GM12878 (cell line): ENCODE data around the gene MSX1. TPM values are rescaled to one million over a fixed set of nuclear protein-coding genes. Genes with fewer than 3 reads are reported as not detected.

Experiments used
- ATAC-seq: fragments of 200-7000 bp; cut with Tn5 transposase; 3 replicates; pipeline ENCODE4 v1.9.1; 2020; ENCODE audit warnings: mild to moderate bottlenecking, moderate library complexity
- BruUV-seq: library from RNA; stranded (reverse); fragments of 400-500 nt; replicated peaks from 2 replicates; lab custom pipeline; 2021; lab: Mats Ljungman, UMichigan
- CTCF ChIA-PET: fragments of 300-600 bp; sonication (Branson Sonifier 250); formaldehyde crosslinking; extraction: SDS; loops from one replicate; lab custom pipeline; 2021; ENCODE audit warnings: inconsistent platforms; lab: Yijun Ruan, JAX
- POLR2A ChIA-PET: fragments of 350-600 bp; formaldehyde crosslinking; extraction: SDS; loops from one replicate; lab custom pipeline; 2021; ENCODE audit warnings: inconsistent platforms; lab: Charles Lee
- RAD21 ChIA-PET: fragments of 300-600 bp; sonication (Branson Sonifier 250); formaldehyde crosslinking; loops from one replicate; lab custom pipeline; 2023; ENCODE audit warnings: antibody characterized with exemption; ENCODE audit not compliant: unreplicated experiment; lab: Charles Lee
- SMC1A ChIA-PET: fragments of 300-600 bp; sonication (Branson Sonifier 250); formaldehyde crosslinking; loops from one replicate; lab custom pipeline; 2023; ENCODE audit not compliant: unreplicated experiment, uncharacterized antibody; lab: Charles Lee
- DNase-seq: peaks from one replicate; pipeline ENCODE4 v3.0.0-alpha.2; 2011; ENCODE audit warnings: low read depth, low spot score
- FAIRE-seq: peaks from 3 replicates; lab custom pipeline; 2011; peaks lifted over from hg19 to GRCh38; lab: Jason Lieb, UNC
- H2AFZ ChIP-seq: 2 replicates; pipeline ENCODE4 v1.6.0; 2011; ENCODE audit warnings: low read depth, low read length, control low read depth; ENCODE audit not compliant: control insufficient read depth
- H3K27ac ChIP-seq: 2 replicates; pipeline ENCODE4 v1.5.1; 2011; ENCODE audit warnings: control low read depth; ENCODE audit not compliant: control insufficient read depth, insufficient read depth
- H3K27me3 ChIP-seq, 2 experiments: replicated peaks in 1 of 2; 2 replicates each; pipeline versions ENCODE4 v1.6.0 to v1.6.1; 2011; ENCODE audit warnings: low read length in 1 of 2; ENCODE audit not compliant: control insufficient read depth in 2 of 2, insufficient read depth in 2 of 2
- H3K36me3 ChIP-seq, 2 experiments: 2 replicates each; pipeline ENCODE4 v1.5.1; 2011; ENCODE audit warnings: low read length in 1 of 2; ENCODE audit not compliant: control insufficient read depth in 2 of 2, insufficient read depth in 2 of 2
- H3K4me1 ChIP-seq: 2 replicates; pipeline ENCODE4 v1.6.1; 2011; ENCODE audit warnings: mild to moderate bottlenecking, low read length, moderate library complexity, mixed read lengths; ENCODE audit not compliant: control insufficient read depth, insufficient read depth
- H3K4me2 ChIP-seq: 2 replicates; pipeline ENCODE4 v1.6.0; 2011; ENCODE audit warnings: control low read depth; ENCODE audit not compliant: control insufficient read depth, insufficient read depth
- H3K4me3 ChIP-seq: fragments of 200-600 bp; sonication (generic); 2 replicates; pipeline ENCODE4 v1.5.1; 2016
- H3K79me2 ChIP-seq: 2 replicates; pipeline ENCODE4 v1.6.0; 2011; ENCODE audit warnings: low read length; ENCODE audit not compliant: control insufficient read depth, insufficient read depth
- H3K9ac ChIP-seq: 2 replicates; pipeline ENCODE4 v1.8.0; 2011; ENCODE audit warnings: low read length, control low read depth, mixed read lengths; ENCODE audit not compliant: control insufficient read depth, insufficient read depth
- H3K9me3 ChIP-seq: replicated peaks from 3 replicates; pipeline ENCODE4 v1.5.1; 2011; ENCODE audit warnings: mild to moderate bottlenecking, low read length; ENCODE audit not compliant: control insufficient read depth, insufficient read depth
- H4K20me1 ChIP-seq: 2 replicates; pipeline ENCODE4 v1.6.0; 2011; ENCODE audit not compliant: control insufficient read depth, insufficient read depth
- BHLHE40 ChIP-seq, 2 experiments: fragments of 450-650 bp in 1 of 2; IDR thresholded peaks; 2 replicates each; pipeline ENCODE4 v1.6.1; 2011 to 2017; ENCODE audit warnings: low read depth in 2 of 2, borderline replicate concordance in 1 of 2, improper control_type of control experiment in 1 of 2, low read length in 1 of 2, mild to moderate bottlenecking in 1 of 2
- CBX5 ChIP-seq: sonication (generic); IDR thresholded peaks from 2 replicates; pipeline ENCODE4 v1.6.1; 2016; ENCODE audit warnings: low read depth, moderate library complexity, mild to moderate bottlenecking, inconsistent platforms
- CEBPB ChIP-seq, 2 experiments: fragments of 150-350 bp in 1 of 2; IDR thresholded peaks; 2 replicates each; pipeline ENCODE4 v1.6.1; 2012 to 2014; ENCODE audit warnings: low read depth in 2 of 2, low read length in 2 of 2, borderline replicate concordance in 1 of 2, inconsistent platforms in 1 of 2
- FOXK2 ChIP-seq: fragments of 450-650 bp; IDR thresholded peaks from 2 replicates; pipeline ENCODE4 v1.6.1; 2017; ENCODE audit warnings: mild to moderate bottlenecking, moderate library complexity
- GABPA ChIP-seq: IDR thresholded peaks from 2 replicates; pipeline ENCODE4 v1.6.1; 2014; ENCODE audit warnings: antibody characterized with exemption, low read depth, mild to moderate bottlenecking, inconsistent platforms
- LARP7 ChIP-seq: fragments of 450-650 bp; IDR thresholded peaks from 2 replicates; pipeline ENCODE4 v1.6.1; 2017; ENCODE audit warnings: mild to moderate bottlenecking
- MXI1 ChIP-seq: fragments of 150-350 bp; IDR thresholded peaks from 2 replicates; pipeline ENCODE4 v1.6.1; 2011; ENCODE audit warnings: low read depth, mild to moderate bottlenecking, inconsistent platforms, low read length, improper control_type of control experiment
- NFIC ChIP-seq: IDR thresholded peaks from 2 replicates; pipeline ENCODE4 v1.6.1; 2012; ENCODE audit warnings: low read depth, mild to moderate bottlenecking, inconsistent platforms, low read length, moderate library complexity
- NFXL1 ChIP-seq: fragments of 450-650 bp; IDR thresholded peaks from 2 replicates; pipeline ENCODE4 v1.6.1; 2017; ENCODE audit warnings: antibody characterized with exemption, mild to moderate bottlenecking, borderline replicate concordance
- NR2C2 ChIP-seq: IDR thresholded peaks from 2 replicates; pipeline ENCODE4 v1.6.1; 2011; ENCODE audit warnings: borderline replicate concordance, low read depth; ENCODE audit not compliant: control insufficient read depth, insufficient read length
- PBX3 ChIP-seq: IDR thresholded peaks from 2 replicates; pipeline ENCODE4 v1.6.1; 2011; ENCODE audit warnings: mild to moderate bottlenecking, low read depth, low read length, moderate library complexity; ENCODE audit not compliant: insufficient replicate concordance
- SP1 ChIP-seq: IDR thresholded peaks from one replicate; pipeline ENCODE4 v1.6.1; 2011; ENCODE audit warnings: low read depth, low read length
- STAT3 ChIP-seq: IDR thresholded peaks from 2 replicates; pipeline ENCODE4 v1.6.1; 2011; ENCODE audit warnings: low read depth, low read length, improper control_type of control experiment
- ZNF592 ChIP-seq: fragments of 450-650 bp; IDR thresholded peaks from 2 replicates; pipeline ENCODE4 v1.6.1; 2017; ENCODE audit warnings: mild to moderate bottlenecking, moderate library complexity
- WGBS: methylation state at CpG from one replicate; pipeline ENCODE4 v1.1.6; 2016; ENCODE audit warnings: low lambda C conversion rate; ENCODE audit not compliant: insufficient replicate concordance, insufficient coverage; ENCODE audit errors: missing lambda C conversion rate; 5-methylcytosine and 5-hydroxymethylcytosine counted together
- in situ Hi-C: fragments of 300-500 bp; cut with MboI; formaldehyde crosslinking; loops from 9 replicates; pipeline ENCODE4 v1.14.3; 2018; ENCODE audit warnings: mixed read lengths
- intact Hi-C: fragments of 100-400 bp; cut with micrococcal nuclease; formaldehyde crosslinking; loops from one replicate; pipeline ENCODE4 v1.14.2; 2022; ENCODE audit not compliant: unreplicated experiment
- polyA plus RNA-seq, 11 experiments: library from polyadenylated mRNA; depleted of rRNA in 4 of 11; unstranded in 6 of 11; stranded (reverse) in 5 of 11; fragments of >200 nt; fragmentation: Nextera tagmentation in 4 of 11; fragmentation: Illumina TruSeq in 1 of 11; extraction: Ambion mirVana in 4 of 11; extraction: Trizol in 1 of 11; gene quantifications; 1 replicate in 1 of 11; 2 replicates in 10 of 11; pipeline versions ENCODE4 v1.2.1 to v1.2.3, GENCODE V29; 2011 to 2016; ENCODE audit warnings: inconsistent platforms in 2 of 11, missing spikeins in 2 of 11, low read depth in 1 of 11
- total RNA-seq, 4 experiments: library from RNA; depleted of rRNA in 3 of 4; stranded (reverse); fragments of >200 nt in 3 of 4; fragmentation: Illumina TruSeq in 1 of 4; extraction: Trizol in 1 of 4; gene quantifications; 2 replicates each; pipeline versions ENCODE4 v1.2.1 to v1.2.3, GENCODE V29; 2013 to 2021

MSX1 gene
- total and polyA plus RNA-seq, 10 of the 15 experiments (the other 5 are each of a cell fraction or from before 2014, with no cell fraction given) = 0.04 to 0.56 (median 0.15) TPM; not detected in 2

- CTCF ChIA-PET = no interaction called here
- no peaks in the 10 kb centered on the region for H3K36me3 ChIP-seq
- H3K9me3 ChIP-seq = no peaks in the 10 kb centered on the region
- no peak overlapping the region for H3K9ac ChIP-seq
- H4K20me1 ChIP-seq = no peaks in the 10 kb centered on the region
- no peak for TF ChIP-seq BHLHE40 (IDR thresholded peaks at IDR 0.05; ENCODE audit: borderline replicate concordance in 1 of 2, low read depth in 2 of 2, low read length in 1 of 2)
- TF ChIP-seq NR2C2 = no peak
- no peak for TF ChIP-seq CEBPB (IDR thresholded peaks at IDR 0.05; ENCODE audit: borderline replicate concordance in 1 of 2, low read depth in 2 of 2, low read length in 2 of 2)
- TF ChIP-seq FOXK2 = no peak
- POLR2A ChIA-PET = no interaction called here
- no peak overlapping the region for H3K4me3 ChIP-seq
- intact Hi-C loops = no loop called here
- SMC1A ChIA-PET = no interaction called here
- H3K4me1 ChIP-seq = no peaks in the 10 kb centered on the region
- 67% methylated on average over 13 of the region's 13 CpGs for WGBS
- no peaks in the 10 kb centered on the region; a peak in 2 of 4 replicates for H3K27me3 ChIP-seq
- FAIRE-seq (no peak), ATAC-seq (no peak), DNase-seq (no peak)
- BruUV-seq = no TSS peak
- no peak overlapping the region for H3K4me2 ChIP-seq
- RAD21 ChIA-PET = no interaction called here
- no peaks in the 10 kb centered on the region for H3K79me2 ChIP-seq
- no peak overlapping the region for H2AFZ ChIP-seq
- H3K27ac ChIP-seq = no peak overlapping the region
- in situ Hi-C loops = no loop called here
These were observed 14.4 kb upstream of the MSX1 start for GRCh38 chr4:4845027-4845426.

- H3K4me2 ChIP-seq = no peak overlapping the region
- H3K9ac ChIP-seq = no peak overlapping the region
- H3K27ac ChIP-seq = no peak overlapping the region
- H3K4me3 ChIP-seq = no peak overlapping the region
- ChIA-PET RAD21 (no interaction called here), SMC1A (no interaction called here), POLR2A (no interaction called here), CTCF (no interaction called here)
- intact Hi-C loops = no loop called here
- no TSS peak for BruUV-seq
- no peaks in the 10 kb centered on the region for H4K20me1 ChIP-seq
- WGBS = 15% methylated on average over 7 of the region's 7 CpGs
- peaks cover 0 to under 1% of the 10 kb centered on the region in 2 experiments; a peak in 2 of 4 replicates for H3K27me3 ChIP-seq
- no peak for FAIRE-seq
- no peaks in the 10 kb centered on the region for H3K4me1 ChIP-seq
- H3K36me3 ChIP-seq = no peaks in the 10 kb centered on the region
- no peaks in the 10 kb centered on the region for H3K79me2 ChIP-seq
- DNase-seq = no peak
- H2AFZ ChIP-seq = no peak overlapping the region
- in situ Hi-C loops = no loop called here
- ATAC-seq = no peak
- H3K9me3 ChIP-seq = no peaks in the 10 kb centered on the region
- TF ChIP-seq GABPA = no peak
- TF ChIP-seq STAT3 = no peak
- TF ChIP-seq PBX3 = no peak
- no peak for TF ChIP-seq CBX5
- no peak for TF ChIP-seq NFIC
- TF ChIP-seq LARP7 = no peak
- no peak for TF ChIP-seq SP1
- no peak for TF ChIP-seq NFXL1
- no peak for TF ChIP-seq ZNF592
- no peak for TF ChIP-seq MXI1
These were observed 12.5 kb upstream of the MSX1 start for GRCh38 chr4:4847011-4847410.
